HUDEP-2 (cell line): Measurements from ENCODE around the gene MRGPRG.

Source experiments
- DNase-seq, 76 experiments: peaks; one replicate each; lab custom pipeline; 2025; ENCODE audit not compliant: unreplicated experiment in 76 of 76; lab: John Stamatoyannopoulos, UW

Gene MRGPRG

DNA sequence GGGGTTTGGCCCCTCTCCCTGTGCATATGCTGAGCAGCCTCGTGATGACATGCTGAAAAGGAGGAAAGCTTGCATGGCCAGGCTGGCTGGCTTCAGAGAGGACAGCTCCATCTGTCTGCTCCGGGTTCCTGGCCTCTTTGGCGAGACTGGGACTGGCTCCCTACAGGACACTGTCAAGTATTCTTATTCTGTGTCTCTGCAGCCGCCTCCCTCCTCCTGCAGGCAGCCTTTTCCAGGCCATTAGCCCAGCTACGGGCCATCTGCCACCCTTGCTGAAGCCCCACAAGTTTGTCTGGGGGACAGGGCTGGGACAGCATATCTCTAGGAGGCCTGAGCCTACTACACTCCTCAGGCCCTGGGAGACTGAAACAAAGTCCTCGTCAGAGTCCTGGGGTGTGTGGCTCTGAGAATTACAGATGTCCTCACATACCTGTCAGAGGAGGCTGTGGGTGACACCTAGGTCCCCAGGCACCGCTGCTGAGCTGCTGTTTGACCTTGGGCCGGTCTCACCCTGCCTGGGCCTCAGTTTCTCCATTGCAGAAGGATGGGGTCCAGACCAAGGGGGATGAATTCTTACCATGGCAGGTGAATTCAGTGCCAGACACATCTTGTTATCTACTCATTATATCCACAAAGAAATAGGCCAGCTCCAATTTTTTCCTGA is 11.0 kb downstream of the MRGPRG start:
- DNase-seq, result no peak

DNA sequence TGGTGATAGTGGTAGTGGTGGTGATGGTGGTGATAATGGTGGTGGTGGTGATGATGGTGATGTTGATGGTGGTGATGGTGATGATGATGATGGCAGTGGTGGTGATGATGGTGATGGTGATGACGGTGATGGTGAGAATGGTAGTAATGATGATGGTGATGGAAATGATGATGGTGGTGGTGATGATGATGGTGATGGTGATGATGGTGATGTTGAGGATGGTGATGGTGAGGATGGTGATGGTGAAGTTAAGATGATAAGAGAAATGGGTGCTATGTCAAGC is 11.8 kb downstream of the MRGPRG start:
- DNase-seq, result no peak

DNA sequence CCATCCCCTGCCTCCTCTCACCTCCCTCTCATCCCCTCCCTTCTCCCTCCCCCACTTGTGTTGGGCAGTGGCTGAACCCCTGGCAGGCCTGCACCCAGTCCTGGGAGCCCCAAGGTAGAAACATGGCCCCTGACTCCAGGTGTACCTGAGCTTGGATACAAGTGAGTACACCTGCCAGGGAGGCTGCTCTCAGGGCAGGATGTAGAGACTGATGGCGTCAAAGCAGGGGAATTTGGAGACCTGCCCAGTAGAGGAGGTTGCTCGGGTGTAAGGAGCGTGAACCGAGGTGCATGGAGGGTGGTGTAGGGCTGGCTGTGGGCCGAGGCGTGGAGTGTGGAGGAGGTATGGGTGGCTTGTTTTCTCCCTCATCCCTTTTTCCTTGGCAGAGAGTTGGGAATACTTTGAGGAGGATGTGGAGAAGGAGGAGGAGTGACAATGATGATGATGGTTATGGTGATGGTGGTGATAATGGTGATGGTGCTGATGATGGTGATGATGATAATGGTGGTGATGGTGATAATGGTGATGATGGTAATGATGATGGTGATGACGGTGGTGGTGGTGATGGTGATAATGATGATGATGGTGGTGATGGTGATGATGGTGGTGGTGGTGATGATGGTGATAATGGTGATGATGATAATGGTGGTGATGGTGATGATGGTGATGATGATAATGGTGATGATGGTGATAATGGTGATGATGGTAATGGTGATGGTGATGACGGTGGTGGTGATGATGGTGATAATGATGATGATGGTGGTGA is 12.3 kb downstream of the MRGPRG start:
- no peak for DNase-seq

DNA sequence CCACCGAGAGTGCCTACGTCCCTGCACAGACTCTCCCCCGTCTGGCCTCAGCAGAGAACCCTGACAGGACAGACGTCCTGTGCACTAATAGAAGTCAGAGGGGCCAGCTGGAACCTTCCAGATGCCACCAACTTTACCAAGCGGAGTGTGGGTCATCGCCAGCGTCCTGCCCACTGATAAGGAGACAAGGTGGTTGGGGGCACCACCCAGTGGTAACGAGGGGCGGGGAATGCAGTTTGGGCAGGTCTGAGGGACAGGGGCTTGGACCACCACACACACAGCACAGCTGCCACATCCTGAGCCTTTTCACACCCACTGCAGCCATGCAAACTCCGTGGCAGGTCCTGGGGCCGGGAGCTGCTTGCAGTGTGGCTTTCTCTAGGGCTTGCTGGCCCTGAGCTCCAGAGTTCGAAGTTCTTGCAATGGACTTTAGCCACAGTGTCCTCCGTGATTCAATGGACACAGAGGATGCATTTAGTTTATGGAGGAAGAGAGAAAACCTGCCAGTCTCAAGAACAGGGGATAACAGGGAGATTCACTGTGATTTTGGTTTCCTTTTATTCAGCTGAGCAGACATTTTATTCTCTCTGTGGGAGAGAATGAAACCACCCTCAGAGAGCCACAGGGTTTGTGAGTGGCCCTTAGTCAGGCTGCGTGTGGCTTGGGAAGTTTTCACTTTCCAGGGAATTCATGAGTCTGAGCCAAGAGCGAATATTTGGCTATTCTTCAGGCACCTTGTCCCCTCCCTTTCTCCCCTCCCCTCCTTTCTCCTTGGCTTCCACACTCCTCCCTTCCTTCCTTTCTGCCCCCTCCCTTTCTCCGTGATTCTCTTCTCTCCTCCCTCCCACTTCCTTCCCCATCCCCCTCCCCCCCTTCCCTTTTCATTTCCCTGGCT is 13.1 kb downstream of the MRGPRG start:
- DNase-seq, result no peak

DNA sequence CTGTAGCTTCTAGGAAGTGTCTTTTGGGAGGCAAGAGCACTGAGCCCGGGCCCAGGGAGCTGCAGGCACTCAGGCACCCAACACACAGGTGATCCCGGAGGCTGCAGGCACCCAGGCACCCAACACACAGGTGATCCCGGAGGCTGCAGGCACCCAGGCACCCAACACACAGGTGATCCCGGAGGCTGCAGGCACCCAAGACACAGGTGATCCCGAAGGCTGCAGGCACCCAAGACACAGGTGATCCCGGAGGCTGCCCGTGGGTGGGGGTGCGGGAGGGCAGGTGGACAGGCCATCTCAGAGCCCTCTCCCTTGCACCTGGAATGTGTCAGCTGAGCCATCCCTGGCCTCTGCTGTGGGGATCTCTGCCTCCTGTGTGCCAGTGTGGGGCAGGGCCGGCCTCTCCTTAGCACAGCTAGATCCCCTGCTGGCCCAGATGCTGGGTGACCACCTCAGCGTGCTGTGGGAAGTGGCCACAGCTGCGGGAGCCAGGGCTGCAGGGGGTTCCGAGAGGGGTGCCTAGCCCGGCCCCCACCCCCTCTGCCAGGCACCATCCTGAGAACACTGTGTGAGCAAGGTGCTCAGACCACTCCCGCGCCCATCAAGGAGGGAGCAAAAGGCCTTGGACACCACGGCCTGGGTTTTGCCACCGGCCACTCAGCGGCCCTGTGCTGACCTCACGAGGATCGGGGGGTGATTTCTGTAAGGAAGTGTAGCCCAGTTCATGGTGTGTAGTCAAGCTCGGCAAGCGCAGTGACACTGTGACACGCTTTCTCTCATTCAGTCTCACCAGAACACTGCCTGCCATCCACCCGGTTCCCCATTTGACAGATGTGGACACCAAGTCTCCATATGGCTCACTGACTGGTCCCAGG is 14.2 kb downstream of the MRGPRG start:
- no peak for DNase-seq

DNA sequence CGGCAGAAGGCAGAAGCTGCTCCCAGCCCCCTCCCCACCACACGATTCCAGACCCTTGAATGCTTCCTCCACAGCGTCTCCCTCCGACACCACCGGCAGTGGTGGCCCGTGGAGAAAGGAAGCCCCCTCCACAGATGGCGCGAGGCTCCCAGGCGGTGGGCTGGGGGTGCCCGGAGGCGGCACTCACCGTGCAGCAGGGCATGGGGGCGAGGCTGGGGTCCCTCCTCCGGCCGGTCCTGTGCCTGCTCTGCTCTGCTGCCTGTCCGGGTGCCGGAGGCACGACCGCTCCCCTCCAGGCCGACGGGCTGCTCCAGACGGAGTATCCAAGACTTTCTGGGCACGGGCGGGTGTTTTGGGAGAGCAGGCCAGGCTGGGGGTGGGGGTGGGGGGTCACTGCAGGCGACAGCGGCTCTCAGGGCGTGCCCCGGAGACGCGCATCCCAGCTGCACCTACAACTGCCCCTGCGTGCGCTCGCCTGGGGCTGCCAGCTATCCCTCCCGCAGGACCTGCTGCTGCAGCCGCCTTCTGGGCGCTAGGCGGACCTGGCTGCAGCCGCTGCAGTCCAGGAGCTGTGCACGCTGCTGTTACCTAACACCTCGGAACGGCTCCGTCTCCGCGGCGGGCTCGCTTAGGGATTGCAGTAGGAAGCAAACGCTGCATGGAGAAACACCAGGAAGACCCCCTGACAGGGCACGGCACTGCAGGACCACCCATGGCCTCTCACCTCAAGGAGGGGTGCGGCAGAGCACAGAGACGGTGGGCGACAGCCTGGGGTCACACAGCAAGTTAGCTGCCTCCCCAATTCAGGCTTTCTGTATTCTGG is 15.2 kb downstream of the MRGPRG start:
- DNase-seq, result no peak

DNA sequence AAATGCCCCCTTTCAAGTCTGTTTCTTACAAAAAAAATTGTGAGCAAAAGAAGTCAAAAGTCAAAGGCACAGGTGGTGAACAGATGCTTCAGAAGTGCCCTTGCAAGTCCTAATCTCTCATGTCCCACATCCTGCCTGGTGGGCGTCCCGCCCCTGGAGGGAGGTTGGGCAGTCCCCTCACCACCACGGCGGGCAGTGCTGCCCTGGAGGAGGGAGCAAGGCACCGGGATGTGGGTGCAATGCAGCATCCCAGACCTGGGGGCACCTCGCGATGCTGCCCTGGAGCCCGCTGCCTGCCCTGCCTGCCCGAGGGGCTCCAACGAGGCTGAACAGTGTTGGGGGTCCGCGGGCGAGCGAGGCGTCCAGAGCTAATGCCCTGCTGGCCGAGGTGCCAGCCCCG is 15.9 kb downstream of the MRGPRG start:
- no peak for DNase-seq

DNA sequence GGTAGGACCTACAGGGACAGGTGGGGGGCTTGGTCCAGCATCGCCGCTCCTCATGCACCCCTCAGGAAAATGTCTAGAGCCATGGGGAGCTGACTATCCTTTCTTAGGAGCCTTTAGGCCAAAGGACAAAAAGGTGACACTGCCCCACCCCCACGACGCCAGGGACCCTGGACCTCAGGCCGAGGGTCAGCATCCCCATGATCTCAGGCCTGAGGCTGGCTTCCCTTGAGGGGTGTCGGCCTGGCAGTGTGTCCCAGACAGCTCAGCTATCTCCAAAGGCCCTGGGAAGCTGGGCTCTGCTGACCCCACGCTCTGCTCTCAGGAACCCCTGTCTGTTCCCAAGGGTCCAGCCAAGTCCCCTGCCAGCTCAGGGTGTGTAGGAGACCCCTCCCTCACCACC is 16.3 kb downstream of the MRGPRG start:
- DNase-seq, result no peak

DNA sequence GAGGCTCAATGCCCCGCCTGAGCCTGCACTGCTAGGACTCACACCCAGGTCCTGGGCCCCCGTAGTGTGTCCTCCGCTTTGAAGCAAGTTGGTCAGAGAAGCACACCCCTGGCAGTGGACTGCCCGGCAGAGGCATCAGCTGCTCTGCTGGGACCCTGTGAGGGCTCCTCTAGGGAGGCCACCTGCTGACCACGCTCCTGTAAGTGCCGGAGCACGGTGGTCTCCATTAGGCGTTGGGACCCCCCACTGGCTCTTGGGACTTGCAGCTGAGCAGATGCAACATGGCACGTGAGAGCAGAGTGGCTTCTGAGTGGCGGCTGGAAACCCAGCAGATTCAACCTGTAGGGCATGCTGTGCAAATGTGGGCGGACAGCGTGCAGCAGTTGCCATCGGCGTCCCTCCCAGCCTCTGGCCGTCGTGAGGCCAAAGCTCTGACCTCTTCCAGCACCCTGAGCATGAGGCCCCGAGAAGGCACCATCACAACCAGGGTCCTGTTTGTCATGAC is 16.9 kb downstream of the MRGPRG start:
- no peak for DNase-seq

DNA sequence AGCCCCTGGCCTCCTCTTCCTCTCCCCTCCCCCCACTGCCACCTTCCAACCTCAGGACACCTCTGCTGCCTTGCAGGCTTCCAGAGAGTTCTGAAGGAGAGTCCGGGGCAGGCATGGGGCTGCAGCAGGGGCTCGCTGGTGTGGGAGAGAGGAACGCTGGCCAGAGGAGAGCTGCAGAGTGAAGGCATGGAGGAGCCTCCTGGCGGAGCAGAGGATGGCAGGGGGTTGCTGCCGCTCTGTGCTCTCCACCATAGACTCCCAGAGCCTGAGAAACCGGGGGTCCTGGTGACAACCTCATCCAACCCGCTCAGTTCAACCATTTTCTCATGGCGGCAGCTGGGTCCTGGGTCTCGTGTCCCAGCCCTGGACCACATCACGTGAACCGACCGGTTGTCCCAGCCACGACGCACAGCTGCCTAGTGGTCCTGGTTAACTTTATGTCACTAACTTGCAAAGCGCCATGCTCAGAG is 17.5 kb downstream of the MRGPRG start:
- no peak for DNase-seq

DNA sequence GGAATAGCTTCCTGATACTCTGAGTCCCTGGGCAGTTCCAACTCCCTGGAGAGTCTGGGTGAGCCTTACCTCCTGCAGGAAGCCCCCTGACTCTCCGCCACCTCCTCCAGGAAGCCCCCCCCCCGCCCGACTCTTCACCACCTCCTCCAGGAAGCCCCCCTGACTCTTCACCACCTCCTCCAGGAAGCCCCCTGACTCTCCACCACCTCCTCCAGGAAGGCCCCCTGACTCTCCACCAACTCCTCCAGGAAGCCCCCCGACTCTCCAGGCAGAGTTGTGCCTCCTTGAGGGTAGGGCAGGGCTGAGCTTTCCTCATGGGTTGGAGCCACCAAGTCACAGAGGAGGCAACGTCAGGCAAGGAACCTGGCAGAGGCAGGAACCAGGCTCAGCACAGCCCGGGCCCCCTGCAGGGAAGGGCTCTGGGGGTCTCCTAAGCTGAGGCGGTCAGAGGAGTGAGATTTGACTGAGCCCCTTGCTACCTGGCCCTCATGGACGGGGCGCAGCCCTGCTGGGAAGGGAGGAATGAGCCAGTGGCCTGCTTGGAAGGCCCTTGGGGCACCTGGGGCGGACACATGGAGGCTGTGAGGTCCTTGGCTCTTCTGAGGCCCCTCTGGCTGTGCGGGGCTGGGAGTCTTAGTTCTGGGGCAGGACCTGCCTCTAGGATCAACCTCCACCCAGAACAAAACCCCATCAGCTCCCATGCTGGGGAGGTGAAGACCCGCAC is 18.1 kb downstream of the MRGPRG start:
- DNase-seq, result no peak

DNA sequence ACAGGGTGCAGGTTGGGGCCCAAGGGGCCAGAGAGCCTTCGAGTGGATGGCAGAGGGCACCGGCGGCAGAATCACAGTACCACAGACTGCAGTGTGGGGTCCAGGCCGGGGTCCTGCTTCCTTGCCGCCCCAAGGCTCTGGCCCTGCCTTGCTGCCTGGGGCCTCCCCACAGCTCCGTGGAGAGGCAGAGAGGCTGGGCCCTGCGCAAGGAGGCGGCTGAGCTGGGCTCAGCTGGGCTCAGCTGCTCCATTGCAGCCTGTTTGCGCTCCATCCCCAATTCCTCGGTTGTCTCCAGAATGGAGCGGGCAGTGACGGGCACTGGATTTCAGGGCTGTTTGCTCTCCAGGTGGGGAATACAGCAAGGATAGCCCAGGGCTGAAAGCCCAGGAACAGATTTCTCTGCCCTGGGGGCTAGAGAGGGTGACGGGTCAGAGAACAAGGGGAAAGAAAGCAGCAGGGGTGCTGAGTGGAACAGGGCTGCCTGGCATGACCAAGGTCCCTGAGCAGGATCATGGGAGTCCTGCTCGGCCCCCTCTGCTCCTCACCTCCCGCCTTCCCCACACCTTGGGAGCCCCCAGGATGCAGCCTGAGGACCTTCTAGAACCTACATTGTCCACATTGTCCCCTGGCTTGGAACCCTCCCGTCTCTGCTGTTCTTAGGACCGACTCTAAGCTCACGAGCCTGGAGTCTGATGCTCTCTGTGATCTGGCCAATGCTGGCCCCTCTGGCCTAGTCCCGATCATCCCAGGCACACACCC is 18.9 kb downstream of the MRGPRG start:
- no peak for DNase-seq

DNA sequence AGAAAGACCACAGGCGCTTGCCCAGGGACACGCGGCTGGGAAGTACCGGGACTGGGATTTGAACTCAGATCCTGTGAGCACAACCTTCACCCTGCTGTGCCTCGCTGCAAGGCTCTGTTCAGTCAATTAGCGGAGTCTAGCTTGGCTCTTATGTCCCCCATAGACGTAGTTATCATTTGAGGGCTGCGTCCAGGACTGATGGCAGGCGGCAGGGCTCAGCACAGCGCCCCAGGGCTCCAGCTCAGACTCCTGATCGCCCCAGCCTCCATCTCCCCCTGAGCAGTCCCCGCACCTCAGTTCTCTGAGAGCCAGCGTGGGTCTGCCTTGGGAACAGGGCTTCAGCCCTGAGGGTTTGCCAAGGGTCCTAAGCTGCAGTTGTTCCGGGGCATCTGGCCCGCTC is 19.8 kb downstream of the MRGPRG start:
- DNase-seq, result no peak

DNA sequence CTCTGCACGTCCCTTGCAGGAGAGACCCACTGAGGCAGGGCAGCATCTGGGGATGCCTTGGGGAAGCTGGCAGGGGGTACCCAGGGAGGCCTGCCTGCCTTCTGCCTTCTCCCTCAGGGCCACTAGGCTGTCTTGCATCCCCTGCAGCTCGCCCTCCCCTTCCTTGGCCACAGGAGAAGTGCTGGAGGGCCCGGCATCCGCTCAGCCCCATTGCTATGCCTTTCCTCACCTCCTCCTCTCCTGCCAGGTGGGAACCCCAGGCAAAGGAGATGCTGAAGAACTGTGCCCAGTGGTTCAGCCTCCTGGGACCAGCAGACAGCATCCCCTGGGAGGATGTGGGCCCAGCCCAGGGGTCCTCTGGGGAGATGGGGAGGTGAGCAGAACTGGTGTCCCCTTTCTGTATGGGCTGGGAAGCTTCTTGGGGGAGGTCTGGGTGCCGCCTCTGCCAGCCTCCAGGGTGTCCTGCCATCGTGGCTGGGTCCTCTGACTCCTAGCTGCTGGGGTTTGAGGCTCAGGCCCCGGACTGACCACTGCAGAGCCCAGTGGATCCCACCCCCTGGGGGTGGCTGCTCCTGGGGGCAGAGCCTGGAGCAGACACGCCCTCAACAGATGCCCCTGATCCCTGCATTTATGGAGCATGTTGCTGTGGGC is 20.6 kb downstream of the MRGPRG start:
- no peak for DNase-seq

DNA sequence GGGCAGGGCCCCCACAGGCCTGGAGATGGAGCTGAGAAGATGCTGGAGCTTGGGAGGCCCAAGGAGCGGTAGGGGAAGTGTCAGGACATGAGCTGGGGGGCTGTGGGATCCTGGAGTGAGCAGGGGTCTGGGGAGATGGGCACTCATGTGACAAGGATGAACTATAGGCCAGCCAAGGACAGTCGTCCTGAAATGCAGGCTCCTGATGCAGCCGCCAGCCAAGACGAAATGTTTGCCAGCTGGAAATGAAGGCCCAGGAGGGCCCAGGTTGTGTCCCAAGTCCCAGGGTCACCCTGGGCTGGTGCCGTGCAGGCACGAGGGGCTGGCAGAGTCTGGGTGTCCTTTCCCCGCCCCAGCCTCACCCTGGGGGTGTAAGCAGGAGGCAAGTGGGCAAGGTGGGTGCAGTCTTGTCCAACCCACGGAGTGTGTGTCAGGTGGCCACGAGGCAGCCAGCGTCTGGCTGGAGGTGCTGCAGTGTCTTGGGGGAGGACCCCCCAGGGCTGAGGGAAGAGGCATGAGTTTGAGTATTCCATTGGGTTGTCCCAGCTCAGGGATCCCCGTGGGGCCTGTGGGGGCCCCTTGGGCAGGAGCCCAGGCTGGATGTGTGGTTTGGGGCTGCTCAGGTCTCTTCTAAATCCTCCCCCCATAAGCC is 21.4 kb downstream of the MRGPRG start:
- DNase-seq, result no peak

DNA sequence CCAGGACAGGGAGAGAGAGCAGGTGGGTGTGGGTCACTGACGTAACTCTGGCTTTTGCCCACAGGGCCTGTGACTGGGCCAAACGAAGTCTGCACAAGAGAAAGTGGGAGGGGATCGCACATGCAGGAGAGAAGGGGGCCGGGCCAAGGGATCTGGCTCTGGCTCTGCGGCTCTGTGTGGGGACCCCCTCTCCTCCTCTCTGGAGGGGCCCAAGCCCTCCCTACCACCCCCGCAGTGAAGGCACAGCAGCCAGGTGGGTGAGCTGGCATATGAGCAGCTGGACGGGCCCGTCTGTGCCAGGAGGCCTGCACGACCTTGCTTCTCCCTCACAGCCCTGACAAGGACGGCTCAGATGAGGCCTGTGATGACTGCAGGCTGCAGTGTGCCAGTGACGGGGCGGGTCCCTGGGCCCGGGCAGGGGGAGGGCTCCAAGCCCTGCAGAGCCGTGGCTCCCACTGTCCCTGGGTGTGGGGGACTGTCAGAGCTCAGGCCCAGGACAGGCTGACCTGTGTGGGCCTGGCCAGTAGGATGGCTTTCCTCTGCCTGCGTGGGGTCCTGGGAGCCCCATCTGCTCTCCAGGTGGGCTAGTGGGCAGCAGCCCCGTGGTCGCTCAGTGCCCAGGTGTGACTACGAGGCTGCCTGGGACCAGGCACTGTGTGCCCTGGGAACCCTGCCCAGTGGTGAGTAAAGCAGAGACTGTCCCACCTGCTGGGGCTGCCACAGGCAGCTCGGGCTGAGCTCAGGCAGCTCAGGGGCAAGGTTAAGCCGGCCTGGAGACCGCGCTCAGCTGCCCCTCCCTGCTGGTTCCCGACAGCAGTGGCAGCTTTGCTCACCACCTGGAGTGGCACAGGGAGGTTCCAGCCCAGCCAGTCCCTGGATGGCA is 22.2 kb downstream of the MRGPRG start:
- no peak for DNase-seq
